HL-60 (cell line): ENCODE measurements around the gene CAB39L.

Source experiments
- CTCF ChIP-seq: IDR thresholded peaks from one replicate; pipeline ENCODE4 v1.5.1; 2011; ENCODE audit warnings: low read length, control low read depth, inconsistent platforms; ENCODE audit not compliant: insufficient read depth
- GABPA ChIP-seq: IDR thresholded peaks from 2 replicates; pipeline ENCODE4 v1.6.1; 2012; ENCODE audit warnings: low read depth
- POLR2AphosphoS5 ChIP-seq: IDR thresholded peaks from 2 replicates; pipeline ENCODE4 v1.6.1; 2012; ENCODE audit warnings: low read depth
- REST ChIP-seq: IDR thresholded peaks from 2 replicates; pipeline ENCODE4 v1.6.1; 2012; ENCODE audit warnings: low read depth; ENCODE audit not compliant: insufficient replicate concordance

- TF ChIP-seq POLR2AphosphoS5 (no peak), GABPA (no peak), CTCF (no peak), REST (no peak)
These were observed 28.3 kb upstream of the CAB39L start for GRCh38 chr13:49472186-49472585.
